Spleen (tissue), 11 donors: ENCODE results near the gene SEMA3E. TPM values are rescaled to one million over a fixed set of nuclear protein-coding genes. Genes with fewer than 3 reads are reported as not detected.

ENCODE experiments used
- DNase-seq: peaks from one replicate; pipeline ENCODE4 v3.0.0-alpha.2; 2020
- H3K27ac ChIP-seq, 8 donors: fragments of 200-600 bp; sonication (generic) in 7 of 8; 1 replicate in 4 of 8; 2 replicates in 4 of 8; pipeline versions ENCODE4 v1.5.0 to v1.8.0; 2016 to 2021; ENCODE audit warnings: inconsistent platforms in 4 of 8, mild to moderate bottlenecking in 4 of 8, moderate library complexity in 1 of 8
- H3K27me3 ChIP-seq, 7 donors: fragments of 200-600 bp; sonication (generic) in 6 of 7; replicated peaks in 1 of 7; 1 replicate in 4 of 7; 2 replicates in 3 of 7; pipeline versions ENCODE4 v1.5.0 to v1.8.0; 2016 to 2021; ENCODE audit warnings: inconsistent platforms in 3 of 7, mild to moderate bottlenecking in 1 of 7
- H3K36me3 ChIP-seq, 6 donors: fragments of 200-600 bp; sonication (generic) in 5 of 6; 1 replicate in 4 of 6; 2 replicates in 2 of 6; pipeline versions ENCODE4 v1.5.0 to v1.8.0; 2016 to 2021; ENCODE audit warnings: inconsistent platforms in 2 of 6
- H3K4me1 ChIP-seq, 6 donors: fragments of 200-600 bp; sonication (generic) in 5 of 6; 1 replicate in 3 of 6; 2 replicates in 3 of 6; pipeline versions ENCODE4 v1.5.0 to v1.8.0; 2016 to 2021; ENCODE audit warnings: inconsistent platforms in 3 of 6
- H3K4me3 ChIP-seq, 8 donors: fragments of 200-600 bp; sonication (generic) in 7 of 8; 1 replicate in 4 of 8; 2 replicates in 4 of 8; pipeline versions ENCODE4 v1.5.0 to v1.8.0; 2016 to 2021; ENCODE audit warnings: inconsistent platforms in 4 of 8, mild to moderate bottlenecking in 4 of 8, moderate library complexity in 2 of 8
- H3K9me3 ChIP-seq, 8 donors: fragments of 200-600 bp; sonication (generic) in 7 of 8; 1 replicate in 4 of 8; 2 replicates in 4 of 8; pipeline versions ENCODE4 v1.5.0 to v1.8.0; 2016 to 2021; ENCODE audit warnings: inconsistent platforms in 4 of 8
- POLR2A ChIP-seq, 3 donors: fragments of 450-650 bp; IDR thresholded peaks; one replicate each; pipeline ENCODE4 v1.5.1; 2017; ENCODE audit warnings: antibody characterized with exemption in 3 of 3, mild to moderate bottlenecking in 1 of 3
- POLR2AphosphoS5 ChIP-seq, 3 donors: sonication (generic); formaldehyde crosslinking; IDR thresholded peaks; one replicate each; pipeline ENCODE4 v1.5.1; 2017; ENCODE audit warnings: antibody characterized with exemption in 3 of 3
- WGBS, 5 donors: extraction: QIAGEN DNeasy Blood & Tissue Kit in 3 of 5; methylation state at CpG; one replicate each; pipeline versions ENCODE4 v1.1.5 to v1.1.7; 2013 to 2018; 5-methylcytosine and 5-hydroxymethylcytosine counted together
- intact Hi-C: fragments of 100-400 bp; cut with DNase I; formaldehyde crosslinking; loops from one replicate; pipeline ENCODE4 v1.15.0; 2023; ENCODE audit warnings: low total_unique reads
- polyA plus RNA-seq, 3 donors: library from polyadenylated mRNA; stranded (reverse); fragments of 200-250 nt; gene quantifications; one replicate each; pipeline ENCODE4 v1.2.1, GENCODE V29; 2013
- total RNA-seq, 7 donors: library from RNA; depleted of rRNA in 3 of 7; stranded (reverse); fragments of >200 nt in 3 of 7; fragmentation: NEBNext Ultra II Directional in 4 of 7; extraction: Animal tissue kit (Norgen Biotek cat#: 25700) in 4 of 7; gene quantifications; one replicate each; pipeline versions ENCODE4 v1.1.0 to v1.2.1, GENCODE V29; 2016 to 2021
- TF ChIP-seq, protein P1 (sequence below), 11 experiments: fragments of 200-600 bp in 7 of 11; fragments of 450-650 bp in 4 of 11; sonication (generic) in 4 of 11; IDR thresholded peaks in 8 of 11; conservative IDR thresholded peaks in 3 of 11; 1 replicate in 7 of 11; 2 replicates in 4 of 11; pipeline versions ENCODE4 v1.4.0 to v1.8.0; 2016 to 2021; ENCODE audit warnings: antibody characterized with exemption in 11 of 11, inconsistent platforms in 4 of 11, mild to moderate bottlenecking in 1 of 11
- donor health status: healthy with polysubstance abuse.
- donor health status: DM: no; HTN: no; CAD: no; lungs with moderate emphysema.
- donor health status: DM: no; HTN: no; CAD: no.
- donor health status: Bipolar disorder and iron deficiency.
- donor health status: healthy.
- donor health status: DM: no; HTN: no; CAD: no.
- donor health status: DM: yes; HTN: yes; CAD: no.

Gene SEMA3E
- total and polyA plus RNA-seq, 10 donors = under 0.01 to 0.44 (median 0.29) TPM; not detected in 7

DNA sequence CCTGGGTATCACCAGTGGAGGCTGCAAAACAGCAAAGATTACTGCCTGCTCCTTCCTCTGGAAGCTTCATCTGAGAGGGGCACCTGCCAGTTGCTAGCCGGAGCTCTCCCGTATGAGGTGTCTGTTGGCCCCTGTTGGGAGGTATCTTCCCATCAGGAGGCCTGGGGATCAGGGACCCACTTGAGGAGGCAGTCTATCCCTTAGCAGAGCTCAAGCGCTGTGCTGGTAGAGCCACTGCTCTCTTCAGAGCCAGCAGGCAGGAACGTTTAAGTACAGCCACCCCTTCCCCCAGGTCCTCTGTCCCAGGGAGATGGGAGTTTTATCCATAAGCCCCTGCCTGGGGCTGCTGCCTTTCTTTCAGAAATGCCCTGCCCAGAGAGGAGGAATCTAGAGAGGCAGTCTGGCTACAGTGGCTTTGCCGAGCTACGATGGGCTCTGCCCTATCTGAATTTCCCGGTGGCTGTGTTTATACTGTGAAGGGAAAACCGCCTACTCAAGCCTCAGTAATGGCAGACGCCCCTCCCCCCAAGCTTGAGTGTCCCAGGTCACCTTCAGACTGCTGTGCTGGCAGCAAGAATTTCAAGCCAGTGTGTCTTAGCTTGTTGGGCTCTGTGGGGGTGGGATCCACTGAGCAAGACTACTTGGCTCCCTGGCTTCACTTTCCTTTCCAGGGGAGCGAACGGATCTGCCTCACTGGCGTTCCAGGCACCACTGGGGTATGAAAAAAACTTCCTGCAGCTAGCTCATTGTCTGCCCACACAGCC lies 19.6 kb downstream of the SEMA3E start:
- Histone ChIP-seq H3K4me1 (no peaks in the 10 kb centered on the region), H3K9me3 (peaks cover 0 to 12% (median 7%) of the 10 kb centered on the region in 8 donors), H3K27me3 (no peaks in the 10 kb centered on the region), H3K27ac (no peak overlapping the region), H3K4me3 (no peak overlapping the region), H3K36me3 (no peaks in the 10 kb centered on the region)
- intact Hi-C loops = no loop called here
- no peak for DNase-seq
- no peak for TF ChIP-seq POLR2AphosphoS5 (IDR thresholded peaks at IDR 0.05)
- no peak for TF ChIP-seq POLR2A (IDR thresholded peaks at IDR 0.05)
- TF ChIP-seq, protein P1, sequence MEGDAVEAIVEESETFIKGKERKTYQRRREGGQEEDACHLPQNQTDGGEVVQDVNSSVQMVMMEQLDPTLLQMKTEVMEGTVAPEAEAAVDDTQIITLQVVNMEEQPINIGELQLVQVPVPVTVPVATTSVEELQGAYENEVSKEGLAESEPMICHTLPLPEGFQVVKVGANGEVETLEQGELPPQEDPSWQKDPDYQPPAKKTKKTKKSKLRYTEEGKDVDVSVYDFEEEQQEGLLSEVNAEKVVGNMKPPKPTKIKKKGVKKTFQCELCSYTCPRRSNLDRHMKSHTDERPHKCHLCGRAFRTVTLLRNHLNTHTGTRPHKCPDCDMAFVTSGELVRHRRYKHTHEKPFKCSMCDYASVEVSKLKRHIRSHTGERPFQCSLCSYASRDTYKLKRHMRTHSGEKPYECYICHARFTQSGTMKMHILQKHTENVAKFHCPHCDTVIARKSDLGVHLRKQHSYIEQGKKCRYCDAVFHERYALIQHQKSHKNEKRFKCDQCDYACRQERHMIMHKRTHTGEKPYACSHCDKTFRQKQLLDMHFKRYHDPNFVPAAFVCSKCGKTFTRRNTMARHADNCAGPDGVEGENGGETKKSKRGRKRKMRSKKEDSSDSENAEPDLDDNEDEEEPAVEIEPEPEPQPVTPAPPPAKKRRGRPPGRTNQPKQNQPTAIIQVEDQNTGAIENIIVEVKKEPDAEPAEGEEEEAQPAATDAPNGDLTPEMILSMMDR (IDR thresholded peaks at IDR 0.05 in 8 of 11, conservative IDR thresholded peaks at IDR 0.05 in 3 of 11) = no peak
- 69 to 76% (median 73%) methylated on average over 11 to 12 of the region's 12 CpGs for WGBS, 5 donors

DNA sequence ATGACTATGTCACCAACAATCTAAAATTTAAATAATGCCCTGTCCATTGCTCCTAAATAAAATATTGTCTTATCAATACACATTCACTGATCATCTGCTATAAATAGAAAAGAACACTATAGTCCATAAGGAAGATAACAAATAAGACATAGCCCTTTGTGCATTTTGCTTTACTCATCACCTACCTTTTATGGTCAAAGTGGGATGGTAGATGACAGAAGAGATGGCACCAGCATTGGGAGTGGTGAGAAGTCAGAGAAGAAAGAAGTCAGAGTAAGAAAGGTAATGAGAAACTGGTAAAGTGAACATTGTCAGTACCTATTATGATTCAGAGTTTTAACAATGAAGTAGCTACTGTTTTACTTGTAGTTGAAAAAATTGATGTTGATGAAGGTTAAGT lies 31.1 kb downstream of the SEMA3E start:
- intact Hi-C loops = no loop called here
- no peak for DNase-seq
- Histone ChIP-seq H3K4me1 (no peaks in the 10 kb centered on the region), H3K27ac (no peak overlapping the region), H3K36me3 (no peaks in the 10 kb centered on the region), H3K9me3 (peaks cover 0 to 7% (median 0%) of the 10 kb centered on the region in 8 donors), H3K27me3 (no peaks in the 10 kb centered on the region), H3K4me3 (no peak overlapping the region)
- TF ChIP-seq POLR2A (IDR thresholded peaks at IDR 0.05) (no peak), POLR2AphosphoS5 (IDR thresholded peaks at IDR 0.05) (no peak)
- TF ChIP-seq, protein P1 (IDR thresholded peaks at IDR 0.05 in 8 of 11, conservative IDR thresholded peaks at IDR 0.05 in 3 of 11) = no peak

DNA sequence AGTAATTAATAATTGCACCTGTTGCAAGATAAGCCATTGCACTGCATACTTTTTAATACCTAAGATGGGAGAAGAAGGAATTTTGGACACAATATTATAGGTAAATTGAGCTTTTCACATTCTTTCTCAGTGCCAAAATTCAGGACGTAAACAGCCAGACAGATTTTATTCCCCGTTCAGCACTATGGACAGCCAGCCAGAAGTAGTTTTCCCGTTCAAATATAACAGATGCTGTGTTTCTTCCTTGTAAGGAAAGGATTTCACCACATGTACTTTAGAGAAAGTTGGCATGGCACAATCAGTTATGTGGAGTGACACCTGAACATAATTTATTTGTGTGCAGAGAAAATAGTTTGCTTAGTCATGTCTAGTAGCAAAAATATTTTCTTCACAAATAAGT lies 34.8 kb downstream of the SEMA3E start:
- H3K4me1 ChIP-seq = no peaks in the 10 kb centered on the region
- 61 to 73% (median 70%) methylated on average over 3 of the region's 3 CpGs for WGBS, 5 donors
- no peak overlapping the region for H3K27ac ChIP-seq
- no peaks in the 10 kb centered on the region for H3K36me3 ChIP-seq
- TF ChIP-seq POLR2AphosphoS5 (IDR thresholded peaks at IDR 0.05) = no peak
- TF ChIP-seq, protein P1 (IDR thresholded peaks at IDR 0.05 in 8 of 11, conservative IDR thresholded peaks at IDR 0.05 in 3 of 11) = no peak
- TF ChIP-seq POLR2A (IDR thresholded peaks at IDR 0.05) = no peak
- intact Hi-C loops = no loop called here
- no peak overlapping the region for H3K4me3 ChIP-seq
- no peak for DNase-seq
- no peaks in the 10 kb centered on the region for H3K9me3 ChIP-seq
- H3K27me3 ChIP-seq = no peaks in the 10 kb centered on the region

DNA sequence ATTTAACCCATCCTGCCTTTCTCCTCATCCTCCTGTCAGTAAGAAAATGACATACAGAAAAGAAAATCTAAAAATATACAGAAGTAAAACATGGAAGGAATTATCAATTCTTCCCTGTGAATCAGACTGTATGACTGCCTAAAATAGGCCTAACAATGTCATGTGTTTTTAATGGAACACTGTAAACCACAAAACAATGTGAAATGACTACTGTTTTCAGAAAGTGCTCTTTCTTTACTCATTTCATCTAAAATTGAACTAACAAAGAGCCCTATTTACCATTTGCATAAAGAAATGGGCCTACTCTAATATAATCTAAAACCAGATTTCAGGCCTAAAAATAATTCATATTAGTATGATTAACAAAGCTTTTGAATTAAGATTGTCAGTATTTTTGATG lies 35.7 kb downstream of the SEMA3E start:
- Histone ChIP-seq H3K36me3 (no peaks in the 10 kb centered on the region), H3K9me3 (no peaks in the 10 kb centered on the region), H3K27me3 (no peaks in the 10 kb centered on the region), H3K4me1 (no peaks in the 10 kb centered on the region), H3K4me3 (no peak overlapping the region), H3K27ac (no peak overlapping the region)
- no peak for DNase-seq
- intact Hi-C loops = no loop called here
- TF ChIP-seq, protein P1 (IDR thresholded peaks at IDR 0.05 in 8 of 11, conservative IDR thresholded peaks at IDR 0.05 in 3 of 11) = no peak
- TF ChIP-seq POLR2AphosphoS5 (IDR thresholded peaks at IDR 0.05) (no peak), POLR2A (IDR thresholded peaks at IDR 0.05) (no peak)
